Measurements from ENCODE around the gene RPGRIP1.
"Not testable (repeated sequence)": the region's sequence is repeated elsewhere in the genome, so short reads cannot be mapped to it uniquely, and the experiment has no call there.

RPGRIP1 gene

DNA sequence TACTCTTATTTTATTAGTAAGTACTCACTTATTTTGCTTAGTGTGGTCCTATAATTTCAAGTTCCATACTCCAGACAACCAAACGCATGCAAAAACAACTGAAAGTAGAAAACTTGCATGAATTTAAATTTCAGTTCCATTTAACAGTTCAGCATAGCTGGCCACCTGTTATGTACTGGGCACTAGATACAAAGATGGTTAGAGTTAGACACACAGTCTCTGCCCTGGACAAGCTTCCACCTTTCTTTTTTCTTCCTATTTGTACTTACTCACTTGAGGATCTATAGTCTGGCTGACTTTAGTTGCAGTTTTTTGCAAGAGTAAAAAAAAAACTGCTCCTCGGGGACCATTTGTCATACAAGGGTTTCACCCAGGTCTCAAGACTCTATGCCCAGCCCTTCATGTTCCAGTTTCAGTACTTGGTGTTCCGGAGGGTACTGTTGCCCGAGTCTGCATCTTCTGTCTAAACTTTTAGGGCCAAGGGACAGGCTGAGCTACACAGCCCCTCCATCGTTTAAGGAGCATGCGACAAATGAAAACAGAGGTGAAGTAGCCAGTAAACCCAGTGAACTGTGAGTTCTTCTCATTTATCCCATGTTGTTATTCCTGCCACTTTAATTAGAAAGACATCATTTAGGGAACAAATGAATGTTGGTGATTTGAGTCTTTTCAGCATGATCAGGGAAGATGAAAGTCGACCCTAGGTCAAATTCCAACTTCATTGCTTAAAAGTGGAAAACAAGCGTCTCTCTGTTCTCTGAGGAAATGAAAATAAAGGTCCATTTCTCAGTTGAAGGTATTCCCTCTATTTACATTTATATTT, 22.3 kb downstream of the RPGRIP1 start:
- no peak for DNase-seq

DNA sequence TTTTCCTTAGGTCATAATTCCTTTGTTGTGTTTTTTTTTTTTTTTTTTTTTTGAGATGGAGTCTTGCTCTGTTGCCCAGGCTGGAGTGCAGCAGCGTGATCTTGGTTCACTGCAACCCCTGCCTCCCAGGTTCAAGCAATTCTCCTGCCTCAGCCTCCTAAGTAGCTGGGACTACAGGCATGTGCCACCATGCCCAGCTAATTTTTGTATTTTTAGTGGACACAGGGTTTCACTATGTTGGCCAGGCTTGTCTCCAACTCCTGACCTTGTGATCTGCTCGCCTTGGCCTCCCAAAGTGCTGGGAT, 22.9 kb downstream of the RPGRIP1 start:
- not testable (repeated sequence) for DNase-seq

DNA sequence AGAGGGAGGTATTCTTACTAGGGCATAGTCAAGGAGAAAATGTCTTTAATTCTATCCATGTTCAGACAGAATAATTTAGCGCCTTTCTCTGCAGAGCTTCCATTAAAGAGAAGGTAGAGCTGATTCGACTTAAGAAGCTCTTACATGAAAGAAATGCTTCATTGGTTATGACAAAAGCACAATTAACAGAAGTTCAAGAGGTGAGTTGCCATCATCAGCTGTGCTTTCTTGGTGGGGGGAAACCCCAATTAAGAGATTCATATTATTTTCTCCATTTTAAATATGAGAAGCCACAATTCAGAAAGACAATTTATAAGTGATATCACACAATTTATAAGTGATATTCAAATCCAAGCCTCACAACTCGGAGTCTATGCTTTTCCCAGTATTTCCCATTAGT, 27.8 kb downstream of the RPGRIP1 start:
- no peak for DNase-seq

DNA sequence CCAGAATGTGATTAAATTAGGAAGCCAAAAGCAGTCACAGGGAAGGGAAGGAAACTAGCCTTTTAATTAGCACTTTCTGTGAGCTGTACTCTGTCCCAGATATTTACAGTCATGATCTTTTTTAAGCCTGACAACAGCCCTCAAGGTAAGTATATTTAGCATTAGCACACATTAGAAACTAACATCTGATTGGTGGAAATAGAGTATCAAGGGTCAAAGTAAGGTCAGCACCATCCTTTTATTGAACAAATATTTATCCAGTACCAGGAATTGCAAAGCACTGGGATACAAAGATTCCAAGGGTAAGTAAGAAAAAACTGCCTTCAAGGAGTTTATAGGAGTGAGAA, 28.2 kb downstream of the RPGRIP1 start:
- no peak for DNase-seq

DNA sequence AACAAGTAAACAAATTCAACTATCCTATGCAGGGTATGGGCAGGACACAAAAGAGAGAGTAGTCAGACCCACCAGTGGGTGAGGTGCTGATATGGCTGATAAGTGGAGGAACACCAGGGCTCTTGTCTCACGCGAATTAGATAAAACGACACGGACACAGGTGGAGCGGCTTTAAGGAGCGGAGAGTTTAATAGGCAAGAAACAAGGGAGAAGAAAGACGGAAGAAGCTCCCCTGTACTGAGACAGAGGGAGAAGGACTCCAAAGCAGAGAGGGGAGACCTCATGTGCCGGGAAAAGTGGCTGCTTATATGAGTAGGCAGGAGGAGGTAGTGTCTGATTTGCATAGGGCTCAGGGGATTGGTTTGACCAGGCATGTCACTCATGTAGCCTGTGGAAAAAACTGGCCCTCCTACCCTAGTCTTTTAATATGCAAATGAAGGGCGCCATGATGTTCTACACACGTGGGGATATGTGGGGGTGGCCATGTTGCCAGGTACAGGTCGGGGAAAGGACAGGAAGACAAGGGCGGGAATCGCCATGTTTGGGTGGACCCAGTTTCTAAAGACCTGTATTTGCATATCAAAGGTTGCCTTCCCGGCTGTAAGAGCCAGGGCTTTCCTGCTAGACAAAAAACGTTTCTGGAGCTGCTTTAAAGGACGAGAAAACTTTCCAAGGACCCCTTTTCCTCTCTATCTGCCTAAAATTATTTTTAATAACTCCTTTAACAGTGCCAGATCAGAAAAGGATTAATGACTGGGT, 28.8 kb downstream of the RPGRIP1 start:
- peak; percentile 80 for DNase-seq

DNA sequence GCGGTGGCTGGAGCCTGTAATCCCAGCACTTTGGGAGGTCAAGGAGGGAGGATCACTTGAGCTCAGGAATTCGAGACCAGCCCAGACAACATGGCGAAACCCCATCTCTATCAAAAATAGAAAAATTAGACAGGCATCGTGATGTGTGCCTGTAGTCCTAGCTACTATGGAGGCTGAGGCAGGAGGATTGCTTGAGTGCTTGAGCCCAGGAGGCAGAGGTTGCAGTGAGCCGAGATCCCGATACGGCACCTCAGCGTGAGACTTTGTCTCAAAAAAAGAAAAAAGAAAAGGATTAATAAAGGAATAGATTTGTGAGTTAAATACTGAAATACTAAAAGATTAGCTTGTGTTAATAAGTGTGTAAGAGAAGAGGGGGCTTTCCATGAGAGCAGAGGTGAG, 29.4 kb downstream of the RPGRIP1 start:
- DNase-seq = no peak

DNA sequence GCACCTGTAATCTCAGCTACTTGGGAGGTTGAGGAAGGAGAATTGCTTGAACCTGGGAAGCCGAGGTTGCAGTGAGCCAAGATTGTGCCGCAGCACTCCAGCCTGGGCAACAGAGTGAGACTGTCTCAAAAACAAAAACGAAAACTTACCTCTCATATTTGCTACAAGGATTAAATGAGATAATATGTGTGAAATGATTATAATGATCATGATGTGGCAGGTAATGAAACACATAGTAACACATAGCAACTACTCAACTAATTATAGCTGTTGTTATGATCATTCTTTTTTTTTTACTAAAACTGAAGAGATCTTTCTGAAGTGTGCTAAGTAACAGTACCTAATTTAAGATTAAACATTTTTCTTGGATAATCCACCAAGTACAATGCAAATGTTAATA, 30.1 kb downstream of the RPGRIP1 start:
- no peak for DNase-seq

DNA sequence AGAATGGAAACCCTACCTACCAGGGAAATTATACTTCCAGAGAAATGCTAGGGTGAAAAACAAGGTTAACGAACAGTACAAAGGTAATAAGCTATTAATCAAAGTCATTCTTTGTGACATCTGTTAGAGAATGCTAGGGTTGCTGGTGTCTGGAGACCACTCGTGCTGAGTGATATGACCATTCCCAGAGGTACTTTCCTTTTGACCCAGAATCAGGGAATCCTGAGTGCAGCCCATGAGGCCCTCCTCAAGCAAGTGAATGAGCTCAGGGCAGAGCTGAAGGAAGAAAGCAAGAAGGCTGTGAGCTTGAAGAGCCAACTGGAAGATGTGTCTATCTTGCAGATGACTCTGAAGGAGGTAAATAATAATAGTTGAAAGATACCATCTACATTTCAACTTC, 31.7 kb downstream of the RPGRIP1 start:
- no peak for DNase-seq

DNA sequence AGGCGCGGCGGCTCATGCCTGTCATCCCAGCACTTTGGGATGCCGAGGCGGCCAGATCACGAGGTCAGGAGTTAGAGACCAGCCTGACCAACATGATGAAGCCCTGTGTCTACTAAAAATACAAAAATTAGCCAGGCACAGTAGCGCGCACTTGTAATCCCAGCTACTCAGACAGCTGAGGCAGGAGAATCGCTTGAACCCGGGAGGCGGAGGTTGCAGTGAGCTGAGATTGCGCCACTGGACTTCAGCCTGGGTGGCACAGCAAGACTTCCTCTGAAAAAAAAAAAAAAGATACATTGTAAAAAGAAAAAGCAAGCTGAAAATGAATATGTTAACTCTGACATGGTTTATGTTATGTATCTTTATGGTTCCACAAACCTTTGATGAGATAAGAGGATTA, 33.6 kb downstream of the RPGRIP1 start:
- DNase-seq = no peak

DNA sequence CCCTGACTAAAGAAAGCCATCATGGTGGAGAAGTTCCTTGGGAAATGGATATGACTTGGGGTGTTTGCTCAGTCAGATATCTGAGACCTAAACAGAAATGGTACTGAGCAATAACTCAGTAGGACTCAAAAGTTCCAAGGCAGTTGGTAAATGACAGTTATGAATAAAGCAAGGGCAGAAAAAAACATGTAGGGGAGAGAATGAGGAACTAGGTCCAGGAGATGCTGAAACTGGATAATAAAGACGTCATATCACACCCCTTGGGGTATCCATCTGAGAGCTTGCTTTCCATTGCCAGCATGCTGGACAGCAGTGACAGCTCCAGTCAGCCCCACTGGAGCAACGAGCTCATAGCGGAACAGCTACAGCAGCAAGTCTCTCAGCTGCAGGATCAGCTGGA, 37.5 kb downstream of the RPGRIP1 start:
- no peak for DNase-seq

DNA sequence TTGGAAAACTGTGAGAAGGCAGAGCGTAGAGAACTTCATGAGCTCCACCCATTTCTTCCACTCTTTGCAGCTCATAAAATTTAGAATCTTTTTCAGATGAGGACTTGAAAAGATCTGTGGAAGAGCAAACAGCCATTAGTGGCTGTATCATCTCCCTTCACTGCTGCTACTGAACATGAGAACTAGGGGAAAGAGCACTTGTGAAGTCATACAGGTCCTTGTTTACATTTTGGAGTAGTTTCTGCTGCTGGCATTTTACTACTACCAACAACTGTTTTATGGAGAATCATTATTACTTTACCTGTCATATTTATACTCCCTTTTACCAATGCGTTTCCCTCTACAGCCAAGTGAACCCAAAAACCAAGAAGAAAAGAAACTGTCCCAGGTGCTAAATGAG, 41.0 kb downstream of the RPGRIP1 start:
- no peak for DNase-seq

DNA sequence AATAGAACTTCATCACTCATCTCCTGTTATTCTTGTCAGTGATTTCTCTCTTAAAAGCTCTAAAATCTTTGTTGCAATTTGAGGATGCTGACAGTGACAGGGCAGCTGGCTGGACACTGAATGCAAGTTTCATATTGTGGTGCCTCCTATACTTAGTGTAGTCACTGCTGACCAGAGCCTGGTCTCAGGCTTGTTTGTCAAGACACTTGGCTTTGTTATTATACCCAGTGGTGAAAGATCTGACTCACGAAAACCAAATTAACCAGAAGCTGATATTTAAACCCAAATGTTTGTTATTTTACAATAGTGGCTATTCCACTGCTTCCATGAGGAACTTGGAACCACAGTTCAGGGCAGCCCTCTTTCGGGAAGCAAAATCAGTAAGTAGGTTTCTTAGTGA, 42.8 kb downstream of the RPGRIP1 start:
- DNase-seq = no peak

DNA sequence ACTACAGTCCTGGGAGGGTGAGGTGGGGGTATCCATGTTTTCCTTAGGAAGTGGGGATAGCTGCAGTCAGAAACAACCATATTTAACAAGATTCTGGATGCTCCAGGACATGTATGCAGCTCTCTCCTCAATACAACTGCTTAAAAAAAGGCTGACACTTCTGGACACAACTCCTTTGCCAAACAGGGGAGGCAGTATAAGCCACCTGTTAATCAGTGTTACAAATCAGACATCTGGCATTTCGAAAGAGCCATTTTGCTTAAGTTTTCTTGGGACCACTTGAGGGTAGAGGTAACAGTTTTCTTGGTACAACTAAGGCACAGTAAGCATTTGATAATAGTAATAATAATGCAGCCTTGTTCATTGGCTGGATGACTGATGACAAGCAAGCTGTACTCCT, 47.1 kb downstream of the RPGRIP1 start:
- DNase-seq = no peak
